IMR-90 (cell line): ENCODE results near the gene ZNF71. TPM values are rescaled to one million over a fixed set of nuclear protein-coding genes. Genes with fewer than 3 reads are reported as not detected.
A peak's percentile ranks its signal among the peaks of the same experiment; 100 is the strongest.

ENCODE experiments used
- ATAC-seq: fragments of 200-7000 bp; cut with Tn5 transposase; 2 replicates; pipeline ENCODE4 v1.9.1; 2020; ENCODE audit warnings: low read depth, mild to moderate bottlenecking, moderate library complexity
- BruUV-seq: library from RNA; stranded (reverse); fragments of 400-500 nt; replicated peaks from 2 replicates; lab custom pipeline; 2021; lab: Mats Ljungman, UMichigan
- CTCF ChIA-PET: fragments of 300-600 bp; formaldehyde crosslinking; extraction: SDS; loops from one replicate; lab custom pipeline; 2021; ENCODE audit warnings: antibody characterized with exemption; lab: Yijun Ruan, JAX
- POLR2A ChIA-PET: fragments of 300-600 bp; sonication (Branson Sonifier 250); formaldehyde crosslinking; loops from one replicate; lab custom pipeline; 2022; ENCODE audit warnings: antibody characterized with exemption; ENCODE audit not compliant: unreplicated experiment; lab: Charles Lee
- DNase-seq: peaks from one replicate; pipeline ENCODE4 v3.0.0; 2013
- H2AFZ ChIP-seq: replicated peaks from 2 replicates; pipeline ENCODE3; 2013; ENCODE audit warnings: low read length, mild to moderate bottlenecking; ENCODE audit not compliant: poor library complexity
- H2AK5ac ChIP-seq: 2 replicates; pipeline ENCODE4 v1.6.1; 2013; ENCODE audit warnings: low read depth, low read length, inconsistent platforms
- H2AK9ac ChIP-seq: replicated peaks from 2 replicates; pipeline ENCODE3; 2013; ENCODE audit warnings: mild to moderate bottlenecking, low read depth, low read length, moderate library complexity; ENCODE audit not compliant: poor library complexity
- H2BK120ac ChIP-seq: 2 replicates; pipeline ENCODE4 v1.6.1; 2013; ENCODE audit warnings: low read depth, low read length, inconsistent platforms
- H2BK15ac ChIP-seq: 3 replicates; pipeline ENCODE4 v1.6.1; 2013; ENCODE audit warnings: low read depth, low read length, inconsistent platforms
- H2BK20ac ChIP-seq: 2 replicates; pipeline ENCODE4 v1.6.1; 2013; ENCODE audit warnings: low read depth, mild to moderate bottlenecking, inconsistent platforms, low read length, moderate library complexity
- H2BK5ac ChIP-seq: 2 replicates; pipeline ENCODE4 v1.6.1; 2013; ENCODE audit warnings: mild to moderate bottlenecking, low read depth, low read length, inconsistent platforms; ENCODE audit not compliant: poor library complexity, severe bottlenecking
- H3K14ac ChIP-seq: replicated peaks from 2 replicates; pipeline ENCODE4 v1.6.1; 2013; ENCODE audit warnings: low read depth, low read length, inconsistent platforms
- H3K18ac ChIP-seq: 2 replicates; pipeline ENCODE4 v1.6.1; 2013; ENCODE audit warnings: low read depth, low read length, control low read depth
- H3K23ac ChIP-seq: 2 replicates; pipeline ENCODE4 v1.6.1; 2013; ENCODE audit warnings: low read depth, low read length, inconsistent platforms
- H3K27ac ChIP-seq: 2 replicates; pipeline ENCODE4 v1.5.1; 2013; ENCODE audit warnings: mild to moderate bottlenecking, control low read depth, low read length; ENCODE audit not compliant: insufficient read depth
- H3K27me3 ChIP-seq: 2 replicates; pipeline ENCODE4 v1.6.1; 2013; ENCODE audit warnings: low read length; ENCODE audit not compliant: control insufficient read depth, insufficient read depth
- H3K36me3 ChIP-seq: 2 replicates; pipeline ENCODE4 v1.6.1; 2013; ENCODE audit warnings: low read length, mixed read lengths; ENCODE audit not compliant: control insufficient read depth, insufficient read depth
- H3K4ac ChIP-seq: 2 replicates; pipeline ENCODE4 v1.6.1; 2013; ENCODE audit warnings: low read depth, low read length, inconsistent platforms
- H3K4me1 ChIP-seq: 2 replicates; pipeline ENCODE4 v1.6.1; 2013; ENCODE audit warnings: low read length, mixed read lengths; ENCODE audit not compliant: control insufficient read depth, insufficient read depth
- H3K4me2 ChIP-seq: 2 replicates; pipeline ENCODE4 v1.6.1; 2013; ENCODE audit warnings: low read depth, mild to moderate bottlenecking, control low read depth, low read length, moderate library complexity
- H3K4me3 ChIP-seq: 2 replicates; pipeline ENCODE4 v1.5.1; 2013; ENCODE audit warnings: low read depth, mild to moderate bottlenecking, control low read depth, low read length, moderate library complexity; ENCODE audit not compliant: insufficient read depth
- H3K56ac ChIP-seq: 2 replicates; pipeline ENCODE4 v1.6.1; 2013; ENCODE audit warnings: low read length, inconsistent platforms; ENCODE audit not compliant: insufficient read depth; ENCODE audit errors: extremely low read depth
- H3K79me1 ChIP-seq, 2 experiments: 2 replicates each; pipeline ENCODE4 v1.6.1; 2013; ENCODE audit warnings: low read length in 2 of 2, inconsistent platforms in 1 of 2, low read depth in 1 of 2
- H3K9ac ChIP-seq: 2 replicates; pipeline ENCODE4 v1.6.1; 2013; ENCODE audit warnings: low read depth, low read length, control low read depth
- H3K9me1 ChIP-seq: 2 replicates; pipeline ENCODE4 v1.6.1; 2013; ENCODE audit warnings: low read length, inconsistent platforms; ENCODE audit not compliant: insufficient read depth
- H3K9me3 ChIP-seq: 2 replicates; pipeline ENCODE4 v1.6.1; 2013; ENCODE audit warnings: low read length; ENCODE audit not compliant: control insufficient read depth, insufficient read depth
- H4K20me1 ChIP-seq: 2 replicates; pipeline ENCODE4 v1.6.1; 2013; ENCODE audit warnings: low read length, inconsistent platforms; ENCODE audit not compliant: insufficient read depth
- H4K5ac ChIP-seq: 2 replicates; pipeline ENCODE4 v1.6.1; 2013; ENCODE audit warnings: mild to moderate bottlenecking, low read depth, low read length, control low read depth
- H4K8ac ChIP-seq, 2 experiments: 2 replicates each; pipeline ENCODE4 v1.6.1; 2013; ENCODE audit warnings: low read depth in 2 of 2, low read length in 2 of 2, control low read depth in 1 of 2, inconsistent platforms in 1 of 2
- H4K91ac ChIP-seq: 2 replicates; pipeline ENCODE4 v1.6.1; 2013; ENCODE audit warnings: low read depth, low read length, inconsistent platforms; ENCODE audit not compliant: insufficient read depth
- MAZ ChIP-seq: IDR thresholded peaks from 2 replicates; pipeline ENCODE4 v1.6.1; 2012; ENCODE audit warnings: low read depth, mild to moderate bottlenecking, low read length, improper control_type of control experiment, moderate library complexity, borderline replicate concordance
- MXI1 ChIP-seq: IDR thresholded peaks from 2 replicates; pipeline ENCODE4 v1.6.1; 2012; ENCODE audit warnings: low read depth, mild to moderate bottlenecking, low read length, moderate library complexity, borderline replicate concordance
- WGBS, 2 experiments: methylation state at CpG; one replicate each; pipeline versions ENCODE4 v1.1.5 to v1.1.7; 2013; ENCODE audit warnings: missing lambda C conversion rate in 2 of 2; ENCODE audit not compliant: insufficient read length in 1 of 2; ENCODE audit errors: extremely low coverage in 2 of 2; 5-methylcytosine and 5-hydroxymethylcytosine counted together
- dilution Hi-C: fragments of 300-500 bp; cut with HindIII; formaldehyde crosslinking; loops from one replicate; pipeline ENCODE4 v1.14.3; 2018; ENCODE audit warnings: low sequenced_read_pairs; ENCODE audit not compliant: unreplicated experiment
- in situ Hi-C: fragments of 300-500 bp; cut with MboI; formaldehyde crosslinking; loops from 3 replicates; pipeline ENCODE4 v1.14.3; 2019; ENCODE audit warnings: low sequenced_read_pairs, inconsistent platforms, mixed read lengths
- intact Hi-C: fragments of 100-400 bp; cut with micrococcal nuclease; formaldehyde crosslinking; loops from 2 replicates; pipeline ENCODE4 v1.10.0; 2022
- polyA plus RNA-seq, 3 experiments: library from polyadenylated mRNA; depleted of rRNA; stranded (reverse); fragments of >200 nt; gene quantifications; 2 replicates each; pipeline ENCODE4 v1.2.3, GENCODE V29; 2012; ENCODE audit warnings: low replicate concordance in 1 of 3
- total RNA-seq: library from RNA; depleted of rRNA; stranded (reverse); fragments of >200 nt; gene quantifications from 2 replicates; pipeline ENCODE4 v1.2.3, GENCODE V29; 2012

ZNF71 gene
- total and polyA plus RNA-seq, 2 of the 4 experiments (the other 2 are of a cell fraction) = 7.9 to 9.3 TPM

DNA sequence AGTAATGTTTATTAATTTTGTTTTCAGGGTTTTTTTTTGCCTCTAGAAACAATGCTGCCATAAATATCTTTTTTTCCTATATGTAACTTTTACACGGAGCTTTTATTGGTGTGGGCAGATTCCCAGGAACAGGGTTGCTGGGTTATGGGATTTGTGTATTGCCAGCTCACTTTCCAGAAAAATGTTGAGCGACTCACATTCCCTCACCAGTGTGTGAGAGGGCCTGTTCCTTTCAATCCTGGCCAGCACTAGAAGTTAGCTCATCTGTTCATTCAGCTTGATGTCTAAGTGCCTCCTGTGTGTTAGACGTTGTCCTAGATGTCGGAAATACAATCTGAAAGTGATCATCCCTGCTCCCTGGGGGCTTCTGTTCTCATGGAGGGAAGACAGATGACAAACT, 2.6 kb downstream of the ZNF71 start:
- no peak overlapping the region for H4K5ac ChIP-seq
- H4K91ac ChIP-seq = no peak overlapping the region
- in situ Hi-C loops (no loop called here), intact Hi-C loops (loop anchor here (10.0 kb wide), 1 partner anchor 123 kb away; the partner anchor contains the start of gene ZNF667), dilution Hi-C loops (no loop called here)
- 0 out of 2 replicates have a peak, but pooled peaks cover 6% of the 10 kb centered on the region for H4K20me1 ChIP-seq
- H3K4me3 ChIP-seq = no peak overlapping the region
- ATAC-seq = no peak
- H3K36me3 ChIP-seq = peaks cover 27% of the 10 kb centered on the region
- no CpG with 5 or more reads among the region's 4 CpGs for WGBS, 2 experiments
- CTCF ChIA-PET = no interaction called here
- H2AK5ac ChIP-seq = no peak overlapping the region
- H3K27ac ChIP-seq = no peak overlapping the region
- H3K56ac ChIP-seq = no peak overlapping the region
- no peaks in the 10 kb centered on the region for H3K27me3 ChIP-seq
- H2BK20ac ChIP-seq = no peak overlapping the region
- no TSS peak for BruUV-seq
- no peak overlapping the region for H3K9ac ChIP-seq
- no peak overlapping the region for H2BK5ac ChIP-seq
- DNase-seq = peak; percentile 27
- no peak overlapping the region for H2AK9ac ChIP-seq
- H3K18ac ChIP-seq = no peak overlapping the region
- H2BK15ac ChIP-seq = no peak overlapping the region
- no peak for TF ChIP-seq MXI1
- no peak for TF ChIP-seq MAZ
- peaks cover 23% of the 10 kb centered on the region for H3K9me3 ChIP-seq
- no peak overlapping the region for H3K23ac ChIP-seq
- peaks cover 6% of the 10 kb centered on the region for H3K9me1 ChIP-seq
- POLR2A ChIA-PET = interaction anchor here (0.6 kb wide), 1 partner anchor 685 kb away, joined by 7 read pairs; no protein-coding TSS in a partner anchor
- H2AFZ ChIP-seq = no peak overlapping the region
- no peak overlapping the region for H3K4me2 ChIP-seq
- H3K4me1 ChIP-seq = peaks cover 2% of the 10 kb centered on the region; the same call in 1 of the 2 replicates
- H2BK120ac ChIP-seq = no peak overlapping the region
- no peak overlapping the region for H3K14ac ChIP-seq
- no peak overlapping the region for H3K4ac ChIP-seq
- no peak overlapping the region for H4K8ac ChIP-seq
- peaks cover 14 to 30% of the 10 kb centered on the region in 2 experiments for H3K79me1 ChIP-seq
